CD4-positive, alpha-beta memory T cell (primary cell): ENCODE results near the gene OSER1. TPM values are rescaled to one million over a fixed set of nuclear protein-coding genes. Genes with fewer than 3 reads are reported as not detected.
"Not testable (repeated sequence)": the region's sequence is repeated elsewhere in the genome, so short reads cannot be mapped to it uniquely, and the experiment has no call there.

ENCODE experiments used
- CTCF ChIA-PET: fragments of 350-600 bp; sonication (Branson Sonifier 250); formaldehyde crosslinking; loops from one replicate; lab custom pipeline; 2021; ENCODE audit warnings: inconsistent platforms; ENCODE audit not compliant: partially characterized antibody; lab: Charles Lee
- POLR2A ChIA-PET: fragments of 350-600 bp; sonication (Branson Sonifier 250); formaldehyde crosslinking; loops from one replicate; lab custom pipeline; 2021; ENCODE audit not compliant: partially characterized antibody; lab: Charles Lee
- DNase-seq, 5 donors: peaks; one replicate each; pipeline versions ENCODE4 v3.0.0 to v3.0.0-alpha.2; 2020 to 2022; ENCODE audit warnings: mixed read lengths in 1 of 5
- H3K27ac ChIP-seq: one replicate; pipeline ENCODE4 v1.7.0; 2013; ENCODE audit warnings: low read depth, low read length
- H3K27me3 ChIP-seq: 2 replicates; pipeline ENCODE4 v1.7.0; 2013; ENCODE audit warnings: mild to moderate bottlenecking, low read length, moderate library complexity; ENCODE audit not compliant: insufficient read depth
- H3K36me3 ChIP-seq: 2 replicates; pipeline ENCODE4 v1.7.0; 2013; ENCODE audit warnings: mild to moderate bottlenecking, low read length, moderate library complexity; ENCODE audit not compliant: insufficient read depth
- H3K4me1 ChIP-seq: 2 replicates; pipeline ENCODE4 v1.7.0; 2013; ENCODE audit warnings: mild to moderate bottlenecking, low read length, moderate library complexity; ENCODE audit not compliant: insufficient read depth
- H3K4me3 ChIP-seq, 2 donors: one replicate each; pipeline ENCODE4 v1.7.0; 2013; ENCODE audit warnings: low read length in 2 of 2, mild to moderate bottlenecking in 1 of 2
- H3K9me3 ChIP-seq, 2 donors: one replicate each; pipeline ENCODE4 v1.7.0; 2013; ENCODE audit warnings: low read length in 2 of 2, control low read depth in 1 of 2; ENCODE audit not compliant: control insufficient read depth in 1 of 2
- H3K27ac Mint-ChIP-seq, 7 donors: one replicate each; pipeline ENCODE4 v1.8.0; 2020 to 2021; ENCODE audit warnings: mixed read lengths in 7 of 7, mild to moderate bottlenecking in 6 of 7, inconsistent platforms in 3 of 7, moderate library complexity in 3 of 7
- H3K27me3 Mint-ChIP-seq, 2 donors: one replicate each; pipeline ENCODE4 v1.8.0; 2020 to 2021; ENCODE audit warnings: mixed read lengths in 2 of 2
- H3K36me3 Mint-ChIP-seq, 2 donors: one replicate each; pipeline ENCODE4 v1.8.0; 2020 to 2021; ENCODE audit warnings: mixed read lengths in 2 of 2, inconsistent platforms in 1 of 2, mild to moderate bottlenecking in 1 of 2
- H3K4me1 Mint-ChIP-seq, 4 donors: one replicate each; pipeline ENCODE4 v1.8.0; 2020 to 2021; ENCODE audit warnings: mixed read lengths in 4 of 4, mild to moderate bottlenecking in 1 of 4
- H3K4me3 Mint-ChIP-seq, 8 donors: one replicate each; pipeline ENCODE4 v1.8.0; 2020 to 2021; ENCODE audit warnings: mixed read lengths in 8 of 8, mild to moderate bottlenecking in 7 of 8, moderate library complexity in 6 of 8, inconsistent platforms in 3 of 8
- H3K9me3 Mint-ChIP-seq, 8 donors: one replicate each; pipeline ENCODE4 v1.8.0; 2020 to 2021; ENCODE audit warnings: mixed read lengths in 8 of 8, mild to moderate bottlenecking in 5 of 8, inconsistent platforms in 3 of 8, moderate library complexity in 1 of 8
- intact Hi-C: fragments of 100-400 bp; cut with micrococcal nuclease; formaldehyde crosslinking; loops from one replicate; pipeline ENCODE4 v1.15.1; 2023
- polyA plus RNA-seq, 2 donors: library from polyadenylated mRNA; unstranded; fragments of 300-500 nt; fragmentation: Illumina TruSeq; gene quantifications; one replicate each; pipeline ENCODE4 v1.2.3, GENCODE V29; 2021
- total RNA-seq, 2 experiments: library from RNA; stranded (reverse); gene quantifications; one replicate each; pipeline ENCODE4 v1.2.3, GENCODE V29; 2021

The OSER1 gene
- total and polyA plus RNA-seq, 4 experiments from 2014 or later, result 35.5 to 63.3 (median 38.7) TPM

- no peak for DNase-seq
- intact Hi-C loops, result no loop called here
- H3K27ac Mint-ChIP-seq, result no peak overlapping the region
- CTCF ChIA-PET, result interaction anchor here (0.7 to 2.3 kb wide), 5 partner anchors 12 to 115 kb away, joined by 3 to 7 read pairs (median 4); partner anchors contain the start of gene FITM2
- POLR2A ChIA-PET, result interaction anchor here (1.6 kb wide), 1 partner anchor 14 kb away, joined by 4 read pairs; the partner anchor contains the start of gene OSER1
- Histone ChIP-seq H3K9me3 (no peaks in the 10 kb centered on the region), H3K36me3 (peaks cover 24% of the 10 kb centered on the region), H3K4me1 (no peaks in the 10 kb centered on the region), H3K27ac (no peak overlapping the region), H3K4me3 (no peak overlapping the region), H3K27me3 (no peaks in the 10 kb centered on the region)
- H3K4me3 Mint-ChIP-seq, result no peak overlapping the region
- H3K4me1 Mint-ChIP-seq, result peaks cover 10 to 21% (median 16%) of the 10 kb centered on the region in 4 donors
- peaks cover 0 to under 1% (median 0%) of the 10 kb centered on the region in 8 donors for H3K9me3 Mint-ChIP-seq
- no peaks in the 10 kb centered on the region for H3K27me3 Mint-ChIP-seq
- H3K36me3 Mint-ChIP-seq, result peaks cover 39 to 50% of the 10 kb centered on the region in 2 donors
Measured at GRCh38 chr20:44196271-44196670, 14.3 kb downstream of the OSER1 start.

- Mint-ChIP-seq H3K4me1 (peaks cover 9 to 15% (median 11%) of the 10 kb centered on the region in 4 donors), H3K36me3 (peaks cover 32 to 43% of the 10 kb centered on the region in 2 donors), H3K9me3 (no peaks in the 10 kb centered on the region), H3K4me3 (no peak overlapping the region), H3K27me3 (peaks cover 0 to 3% of the 10 kb centered on the region in 2 donors), H3K27ac (no peak overlapping the region)
- Histone ChIP-seq H3K27me3 (no peaks in the 10 kb centered on the region), H3K4me3 (no peak overlapping the region), H3K9me3 (no peaks in the 10 kb centered on the region), H3K27ac (no peak overlapping the region), H3K4me1 (no peaks in the 10 kb centered on the region), H3K36me3 (peaks cover 24% of the 10 kb centered on the region)
- no peak for DNase-seq
- ChIA-PET POLR2A (interaction anchor here (1.6 kb wide), 1 partner anchor 15 kb away, joined by 4 read pairs; the partner anchor contains the start of gene OSER1), CTCF (interaction anchor here (0.8 to 2.3 kb wide), 6 partner anchors 15 to 189 kb away, joined by 3 to 7 read pairs (median 4); partner anchors contain the start of gene FITM2)
- intact Hi-C loops, result no loop called here
Measured at GRCh38 chr20:44195605-44196004, 15.0 kb downstream of the OSER1 start.

GRCh38 chr20:44193801-44194200, 16.8 kb downstream of the OSER1 start:
- no peak overlapping the region for H3K4me3 ChIP-seq
- H3K27ac Mint-ChIP-seq, result peak overlapping the region in 3 of 7 donors; percentile 7 to 29 (median 14)
- DNase-seq, result no peak
- H3K27me3 ChIP-seq, result peaks cover 7% of the 10 kb centered on the region
- H3K4me1 ChIP-seq, result no peaks in the 10 kb centered on the region
- no peaks in the 10 kb centered on the region for H3K9me3 ChIP-seq
- POLR2A ChIA-PET, result no interaction called here
- peaks cover 8 to 11% of the 10 kb centered on the region in 2 donors for H3K27me3 Mint-ChIP-seq
- CTCF ChIA-PET, result interaction anchor here (0.9 to 2.3 kb wide), 2 partner anchors 28 to 77 kb away, joined by 3 to 7 read pairs; no protein-coding TSS in a partner anchor
- H3K27ac ChIP-seq, result no peak overlapping the region
- no peak overlapping the region for H3K4me3 Mint-ChIP-seq
- peaks cover 17% of the 10 kb centered on the region for H3K36me3 ChIP-seq
- H3K9me3 Mint-ChIP-seq, result no peaks in the 10 kb centered on the region
- intact Hi-C loops, result no loop called here
- peaks cover under 1 to 1% (median under 1%) of the 10 kb centered on the region in 4 donors for H3K4me1 Mint-ChIP-seq
- peaks cover 20 to 25% of the 10 kb centered on the region in 2 donors for H3K36me3 Mint-ChIP-seq

GRCh38 chr20:44191640-44192039, 18.9 kb downstream of the OSER1 start:
- POLR2A ChIA-PET, H3K4me1 Mint-ChIP-seq, H3K4me3 Mint-ChIP-seq, H3K27ac Mint-ChIP-seq, H3K9me3 ChIP-seq, H3K36me3 ChIP-seq, H3K27ac ChIP-seq, H3K36me3 Mint-ChIP-seq, DNase-seq, H3K4me1 ChIP-seq, H3K4me3 ChIP-seq, H3K9me3 Mint-ChIP-seq: not testable (repeated sequence)
- H3K27me3 Mint-ChIP-seq, result peaks cover 23 to 24% of the 10 kb centered on the region in 2 donors
- CTCF ChIA-PET, result interaction anchor here (5.8 kb wide), 1 partner anchor 76 kb away, joined by 77 read pairs; no protein-coding TSS in a partner anchor
- intact Hi-C loops, result loop anchor here (2.0 kb wide), 2 partner anchors 441 to 653 kb away; no protein-coding TSS in a partner anchor
- H3K27me3 ChIP-seq, result peaks cover 23% of the 10 kb centered on the region

GRCh38 chr20:44190197-44190852, 20.2 kb downstream of the OSER1 start:
- POLR2A ChIA-PET, H3K9me3 Mint-ChIP-seq, H3K27ac ChIP-seq, H3K4me3 Mint-ChIP-seq, H3K4me3 ChIP-seq, H3K36me3 ChIP-seq, H3K4me1 ChIP-seq, H3K36me3 Mint-ChIP-seq, H3K9me3 ChIP-seq, H3K27ac Mint-ChIP-seq: not testable (repeated sequence)
- peaks cover 26% of the 10 kb centered on the region for H3K27me3 ChIP-seq
- CTCF ChIA-PET, result interaction anchor here (0.6 to 5.8 kb wide), 23 partner anchors 10 to 743 kb away, joined by 3 to 77 read pairs (median 4); partner anchors contain the start of gene FITM2
- Mint-ChIP-seq H3K27me3 (peaks cover 35 to 36% of the 10 kb centered on the region in 2 donors), H3K4me1 (peaks cover 1 to 11% (median 5%) of the 10 kb centered on the region in 4 donors)
- peak; percentile 42 to 56 (median 49) for DNase-seq
- intact Hi-C loops, result loop anchor here (1.0 to 2.0 kb wide), 3 partner anchors 440 to 741 kb away; no protein-coding TSS in a partner anchor

- H3K27ac Mint-ChIP-seq, result no peak overlapping the region
- no peak overlapping the region for H3K4me3 Mint-ChIP-seq
- H3K27me3 Mint-ChIP-seq, result peaks cover 40 to 46% of the 10 kb centered on the region in 2 donors
- DNase-seq, result no peak
- intact Hi-C loops, result no loop called here
- peaks cover 0 to 4% of the 10 kb centered on the region in 2 donors for H3K36me3 Mint-ChIP-seq
- CTCF ChIA-PET, result interaction anchor here (1.2 to 5.8 kb wide), 9 partner anchors 9 to 739 kb away, joined by 3 to 77 read pairs (median 6); no protein-coding TSS in a partner anchor
- Histone ChIP-seq H3K9me3 (no peaks in the 10 kb centered on the region), H3K36me3 (no peaks in the 10 kb centered on the region), H3K27ac (no peak overlapping the region), H3K27me3 (peaks cover 26% of the 10 kb centered on the region), H3K4me1 (no peaks in the 10 kb centered on the region), H3K4me3 (no peak overlapping the region)
- no peaks in the 10 kb centered on the region for H3K9me3 Mint-ChIP-seq
- POLR2A ChIA-PET, result no interaction called here
- H3K4me1 Mint-ChIP-seq, result peaks cover 1 to 11% (median 5%) of the 10 kb centered on the region in 4 donors
Measured at GRCh38 chr20:44188752-44189151, 21.8 kb downstream of the OSER1 start.
